B cell (primary cell): ENCODE results near the gene AARS2.

Source experiments
- EZH2 ChIP-seq: IDR thresholded peaks from 2 replicates; pipeline ENCODE4 v1.6.1; 2012; ENCODE audit warnings: borderline replicate concordance, low read depth, mild to moderate bottlenecking, moderate library complexity, low read length; ENCODE audit not compliant: insufficient read depth, poor library complexity, severe bottlenecking
- TF ChIP-seq, protein P1 (sequence below): fragments of 200-600 bp; IDR thresholded peaks from one replicate; pipeline ENCODE4 v1.8.0; 2022; ENCODE audit warnings: antibody characterized with exemption, mild to moderate bottlenecking

GRCh38 chr6:44266347-44266746 lies 46.8 kb downstream of the AARS2 start:
- TF ChIP-seq, protein P1, sequence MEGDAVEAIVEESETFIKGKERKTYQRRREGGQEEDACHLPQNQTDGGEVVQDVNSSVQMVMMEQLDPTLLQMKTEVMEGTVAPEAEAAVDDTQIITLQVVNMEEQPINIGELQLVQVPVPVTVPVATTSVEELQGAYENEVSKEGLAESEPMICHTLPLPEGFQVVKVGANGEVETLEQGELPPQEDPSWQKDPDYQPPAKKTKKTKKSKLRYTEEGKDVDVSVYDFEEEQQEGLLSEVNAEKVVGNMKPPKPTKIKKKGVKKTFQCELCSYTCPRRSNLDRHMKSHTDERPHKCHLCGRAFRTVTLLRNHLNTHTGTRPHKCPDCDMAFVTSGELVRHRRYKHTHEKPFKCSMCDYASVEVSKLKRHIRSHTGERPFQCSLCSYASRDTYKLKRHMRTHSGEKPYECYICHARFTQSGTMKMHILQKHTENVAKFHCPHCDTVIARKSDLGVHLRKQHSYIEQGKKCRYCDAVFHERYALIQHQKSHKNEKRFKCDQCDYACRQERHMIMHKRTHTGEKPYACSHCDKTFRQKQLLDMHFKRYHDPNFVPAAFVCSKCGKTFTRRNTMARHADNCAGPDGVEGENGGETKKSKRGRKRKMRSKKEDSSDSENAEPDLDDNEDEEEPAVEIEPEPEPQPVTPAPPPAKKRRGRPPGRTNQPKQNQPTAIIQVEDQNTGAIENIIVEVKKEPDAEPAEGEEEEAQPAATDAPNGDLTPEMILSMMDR = no peak
- TF ChIP-seq EZH2 = no peak
